Measurements from ENCODE around the gene FOXL2NB.

- TF ChIP-seq CTCF (IDR thresholded peaks at IDR 0.05; ENCODE audit: low read length) (no peak), EZH2 (IDR thresholded peaks at IDR 0.05; ENCODE audit: borderline replicate concordance, low read length) (no peak)
Observed at GRCh38 chr3:138949002-138949418, 2.0 kb downstream of the FOXL2NB start.

Data from OCI-LY1 (cell line).